DOHH2 (cell line): ENCODE results near the gene ANKS3.

Experiments
- CTCF ChIP-seq: fragments of 200-600 bp; sonication (generic); IDR thresholded peaks from one replicate; pipeline ENCODE4 v1.5.1; 2014; ENCODE audit warnings: antibody characterized with exemption, mild to moderate bottlenecking, low read depth, low read length; ENCODE audit not compliant: poor library complexity, severe bottlenecking
- EZH2phosphoT487 ChIP-seq: fragments of 200-600 bp; sonication (generic); IDR thresholded peaks from 2 replicates; pipeline ENCODE4 v1.6.1; 2017; ENCODE audit warnings: borderline replicate concordance, mild to moderate bottlenecking, antibody characterized with exemption, low read length, moderate library complexity, mixed read lengths

DNA sequence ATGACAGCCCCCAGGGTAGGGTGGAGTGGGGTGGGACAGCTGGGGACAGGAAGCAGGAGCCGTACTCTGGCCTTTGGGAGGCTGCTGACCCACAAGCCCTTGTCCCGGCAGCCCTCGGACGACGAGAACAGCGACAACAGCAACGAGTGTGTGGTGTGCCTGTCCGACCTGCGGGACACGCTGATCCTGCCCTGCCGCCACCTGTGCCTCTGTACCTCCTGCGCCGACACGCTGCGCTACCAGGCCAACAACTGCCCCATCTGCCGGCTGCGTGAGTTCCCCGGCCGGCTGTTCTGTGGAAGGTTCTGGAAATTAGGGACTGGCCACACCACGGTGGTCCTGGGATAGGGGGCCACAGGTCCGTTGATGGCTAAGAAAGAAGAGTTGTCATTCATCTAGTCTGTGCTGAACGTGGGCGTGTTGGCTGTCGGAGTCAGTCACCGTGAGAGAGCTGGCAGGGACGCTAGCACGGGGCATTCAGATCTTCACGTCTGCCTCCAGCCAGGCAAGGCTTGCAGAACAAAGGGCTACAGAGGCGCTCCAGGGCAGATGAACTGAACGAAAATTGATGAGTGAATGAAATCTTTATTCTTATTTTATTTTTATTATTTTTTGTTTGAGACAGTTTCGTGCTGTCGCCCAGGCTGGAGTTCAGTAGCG, 60.6 kb downstream of the ANKS3 start:
- no peak for TF ChIP-seq CTCF
- no peak for TF ChIP-seq EZH2phosphoT487
